Testis (tissue), 2 donors: ENCODE measurements around the gene DOK6.

ENCODE experiments used
- CTCF ChIP-seq, 3 experiments: fragments of 450-650 bp in 2 of 3; fragments of 200-600 bp in 1 of 3; sonication (generic) in 1 of 3; IDR thresholded peaks; one replicate each; pipeline ENCODE4 v1.5.1; 2016 to 2019; ENCODE audit warnings: antibody characterized with exemption in 3 of 3, mild to moderate bottlenecking in 2 of 3, moderate library complexity in 1 of 3
- POLR2A ChIP-seq: fragments of 450-650 bp; IDR thresholded peaks from one replicate; pipeline ENCODE4 v1.6.1; 2017; ENCODE audit warnings: antibody characterized with exemption, mild to moderate bottlenecking, moderate library complexity

GRCh38 chr18:69617888-69618287 lies 217.2 kb downstream of the DOK6 start:
- TF ChIP-seq CTCF (IDR thresholded peaks at IDR 0.05) (no peak), POLR2A (no peak)
